ENCODE results near the gene BICD2. TPM values are rescaled to one million over a fixed set of nuclear protein-coding genes. Genes with fewer than 3 reads are reported as not detected.

The BICD2 gene
- total RNA-seq, 2 donors from 2014 or later = 6.2 to 9.8 TPM

GRCh38 chr9:92707530-92707929, 57.1 kb downstream of the BICD2 start:
- Histone ChIP-seq H3K4me1 (no peaks in the 10 kb centered on the region), H3K4me3 (no peak overlapping the region), H3K27ac (no peak overlapping the region), H3K27me3 (no peaks in the 10 kb centered on the region), H3K9me3 (no peaks in the 10 kb centered on the region), H3K9ac (ENCODE audit: low read depth in 2 of 2, low read length in 2 of 2) (no peak overlapping the region), H3K36me3 (no peaks in the 10 kb centered on the region)
- intact Hi-C loops (cut with DNase I) = loop anchor here (10.0 kb wide), 1 partner anchor 63 kb away; no protein-coding TSS in a partner anchor
- TF ChIP-seq CTCF (IDR thresholded peaks at IDR 0.05) = no peak
- DNase-seq = no peak

GRCh38 chr9:92706218-92706940, 58.3 kb downstream of the BICD2 start:
- Histone ChIP-seq H3K4me1 (no peaks in the 10 kb centered on the region), H3K4me3 (no peak overlapping the region), H3K9me3 (no peaks in the 10 kb centered on the region), H3K27ac (no peak overlapping the region), H3K36me3 (no peaks in the 10 kb centered on the region), H3K27me3 (no peaks in the 10 kb centered on the region), H3K9ac (ENCODE audit: low read depth in 2 of 2, low read length in 2 of 2) (no peak overlapping the region)
- TF ChIP-seq CTCF (IDR thresholded peaks at IDR 0.05) = peak; percentile 40
- DNase-seq = no peak
- intact Hi-C loops (cut with DNase I) = loop anchor here (10.0 kb wide), 1 partner anchor 62 kb away; no protein-coding TSS in a partner anchor

- H3K36me3 ChIP-seq = no peaks in the 10 kb centered on the region
- no peaks in the 10 kb centered on the region for H3K27me3 ChIP-seq
- no peak overlapping the region for H3K9ac ChIP-seq (ENCODE audit: low read depth in 2 of 2, low read length in 2 of 2)
- no peak overlapping the region for H3K4me3 ChIP-seq
- no peak overlapping the region for H3K27ac ChIP-seq
- DNase-seq = no peak
- H3K4me1 ChIP-seq = no peaks in the 10 kb centered on the region
- H3K9me3 ChIP-seq = no peaks in the 10 kb centered on the region
- TF ChIP-seq CTCF (IDR thresholded peaks at IDR 0.05) = no peak
- intact Hi-C loops (cut with DNase I) = loop anchor here (10.0 kb wide), 1 partner anchor 60 kb away; no protein-coding TSS in a partner anchor
Observed at GRCh38 chr9:92704528-92704927, 60.1 kb downstream of the BICD2 start.

GRCh38 chr9:92696619-92697018, 68.0 kb downstream of the BICD2 start:
- H3K9me3 ChIP-seq = no peaks in the 10 kb centered on the region
- no peak overlapping the region for H3K4me3 ChIP-seq
- no peaks in the 10 kb centered on the region for H3K4me1 ChIP-seq
- no peak for DNase-seq
- no peak overlapping the region for H3K27ac ChIP-seq
- H3K36me3 ChIP-seq = no peaks in the 10 kb centered on the region
- H3K27me3 ChIP-seq = no peaks in the 10 kb centered on the region
- no peak overlapping the region for H3K9ac ChIP-seq (ENCODE audit: low read depth in 2 of 2, low read length in 2 of 2)
- intact Hi-C loops (cut with DNase I) = no loop called here
- TF ChIP-seq CTCF (IDR thresholded peaks at IDR 0.05) = no peak

- no peak for DNase-seq
- no peaks in the 10 kb centered on the region for H3K4me1 ChIP-seq
- intact Hi-C loops (cut with DNase I) = no loop called here
- H3K27me3 ChIP-seq = no peaks in the 10 kb centered on the region
- no peak overlapping the region for H3K4me3 ChIP-seq
- H3K27ac ChIP-seq = no peak overlapping the region
- H3K36me3 ChIP-seq = no peaks in the 10 kb centered on the region
- H3K9ac ChIP-seq (ENCODE audit: low read depth in 2 of 2, low read length in 2 of 2) = no peak overlapping the region
- no peaks in the 10 kb centered on the region for H3K9me3 ChIP-seq
- no peak for TF ChIP-seq CTCF (IDR thresholded peaks at IDR 0.05)
Observed at GRCh38 chr9:92686954-92687353, 77.7 kb downstream of the BICD2 start.
